K562 (cell line): Measurements from ENCODE around the gene BANF2.

ENCODE experiments used
- FOXP4 ChIP-seq: sonication (generic); formaldehyde crosslinking; IDR thresholded peaks from 2 replicates; pipeline ENCODE4 v1.8.0; 2022; ENCODE audit warnings: mild to moderate bottlenecking, missing genetic modification reagents, borderline replicate concordance
- ZNF436 ChIP-seq: fragments of 250-450, 450-650 bp; sonication (Bioruptor Pico); formaldehyde crosslinking; IDR thresholded peaks from 2 replicates; pipeline ENCODE4 v1.7.0; 2020; ENCODE audit warnings: mild to moderate bottlenecking

DNA sequence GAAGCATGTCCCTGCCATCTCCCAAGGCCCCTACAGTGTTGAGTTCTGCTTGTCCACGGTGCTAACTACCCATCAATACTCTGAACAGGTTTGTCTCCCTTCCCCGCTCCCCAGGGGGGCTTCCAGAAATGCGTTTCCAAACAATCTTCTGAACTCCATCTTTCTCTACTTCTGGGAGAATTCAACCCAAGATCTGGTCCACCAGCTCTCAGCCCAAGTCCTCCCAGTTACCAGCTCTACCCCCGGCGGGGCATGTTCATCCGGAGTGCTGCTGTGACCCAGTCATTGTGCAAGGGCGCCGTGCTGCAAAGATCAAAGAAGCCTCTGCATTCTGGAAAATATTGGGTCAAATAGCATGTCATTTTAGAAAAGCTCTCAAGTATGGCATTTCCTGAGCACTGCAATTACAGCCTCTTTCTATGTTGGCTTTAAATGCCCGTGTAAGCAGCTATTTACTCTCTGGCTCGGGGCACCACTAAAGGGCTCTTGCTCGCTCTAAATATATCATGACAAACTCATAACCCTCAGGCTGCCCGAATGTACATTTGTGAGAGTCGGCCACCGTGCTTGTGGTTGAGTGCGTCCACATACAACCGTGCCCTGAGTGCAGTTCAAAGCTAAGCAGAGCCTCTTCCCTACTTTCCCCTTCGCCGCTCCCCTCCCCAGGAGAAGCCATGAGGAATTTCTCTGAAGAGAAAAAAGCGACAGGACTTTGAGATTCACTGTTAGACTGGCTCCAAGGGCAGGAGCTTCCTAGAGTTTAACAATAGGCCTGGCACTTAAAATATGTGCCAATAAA is 71.6 kb downstream of the BANF2 start:
- TF ChIP-seq FOXP4 (CRISPR knock-in tag) (no peak), ZNF436 (CRISPR knock-in tag) (no peak)
